GM06990 (cell line): Measurements from ENCODE around the gene IL17RA.

Experiments used
- DNase-seq: peaks from one replicate; pipeline ENCODE4 v3.0.0-alpha.2; 2011; ENCODE audit not compliant: insufficient read length; ENCODE audit errors: extremely low read depth
- H3K27me3 ChIP-seq: replicated peaks from 2 replicates; pipeline ENCODE4 v1.6.0; 2011; ENCODE audit warnings: low read length; ENCODE audit not compliant: control insufficient read depth, insufficient read depth
- H3K36me3 ChIP-seq: 2 replicates; pipeline ENCODE4 v1.5.1; 2011; ENCODE audit warnings: low read length; ENCODE audit not compliant: control insufficient read depth, insufficient read depth
- H3K4me3 ChIP-seq: replicated peaks from 2 replicates; pipeline ENCODE4 v1.5.1; 2011; ENCODE audit warnings: low read depth, mild to moderate bottlenecking, control low read depth, low read length
- TF ChIP-seq, protein P1 (sequence below): IDR thresholded peaks from 2 replicates; pipeline ENCODE4 v1.5.1; 2011; ENCODE audit warnings: low read length, control low read depth, mild to moderate bottlenecking, inconsistent platforms; ENCODE audit not compliant: insufficient read depth, poor library complexity, severe bottlenecking

Gene IL17RA

DNA sequence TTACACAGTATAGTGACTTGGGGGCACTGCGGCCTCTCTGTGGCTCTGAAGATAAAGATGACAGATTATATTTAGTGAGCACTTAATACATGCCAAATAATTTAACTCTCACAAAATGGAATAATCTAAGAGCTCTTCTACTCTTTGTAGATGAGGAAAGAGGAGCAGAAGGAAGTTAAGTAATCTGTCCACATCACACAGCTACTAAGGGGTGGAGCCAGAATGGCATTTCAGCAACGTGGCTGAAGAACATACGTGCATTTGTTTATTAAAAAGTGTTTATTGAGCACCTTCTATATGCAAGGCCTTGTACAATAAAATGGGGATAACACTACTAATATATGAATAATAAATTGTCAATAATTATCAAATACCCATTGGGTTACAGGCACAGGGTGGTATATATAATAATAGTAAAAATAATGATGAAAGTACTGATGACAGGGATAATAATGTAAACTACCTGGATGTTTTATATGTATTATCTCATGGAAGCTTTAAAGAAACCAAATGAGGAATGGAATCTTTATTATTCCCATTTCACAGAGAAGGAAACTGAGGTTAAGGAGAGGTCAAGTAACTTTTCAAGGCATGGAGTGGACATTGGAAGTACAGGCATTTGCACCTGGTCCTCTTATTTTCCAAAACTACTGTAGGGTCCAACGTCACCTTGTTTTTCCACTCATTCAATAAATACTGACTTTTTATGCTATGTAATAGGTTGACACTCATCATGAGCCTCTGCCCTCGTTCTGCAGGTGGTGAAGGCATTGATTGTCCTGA, 38.0 kb upstream of the IL17RA start:
- Histone ChIP-seq H3K36me3 (peaks cover 18% of the 10 kb centered on the region), H3K27me3 (no peaks in the 10 kb centered on the region), H3K4me3 (no peak overlapping the region)
- no peak for DNase-seq
- TF ChIP-seq, protein P1, sequence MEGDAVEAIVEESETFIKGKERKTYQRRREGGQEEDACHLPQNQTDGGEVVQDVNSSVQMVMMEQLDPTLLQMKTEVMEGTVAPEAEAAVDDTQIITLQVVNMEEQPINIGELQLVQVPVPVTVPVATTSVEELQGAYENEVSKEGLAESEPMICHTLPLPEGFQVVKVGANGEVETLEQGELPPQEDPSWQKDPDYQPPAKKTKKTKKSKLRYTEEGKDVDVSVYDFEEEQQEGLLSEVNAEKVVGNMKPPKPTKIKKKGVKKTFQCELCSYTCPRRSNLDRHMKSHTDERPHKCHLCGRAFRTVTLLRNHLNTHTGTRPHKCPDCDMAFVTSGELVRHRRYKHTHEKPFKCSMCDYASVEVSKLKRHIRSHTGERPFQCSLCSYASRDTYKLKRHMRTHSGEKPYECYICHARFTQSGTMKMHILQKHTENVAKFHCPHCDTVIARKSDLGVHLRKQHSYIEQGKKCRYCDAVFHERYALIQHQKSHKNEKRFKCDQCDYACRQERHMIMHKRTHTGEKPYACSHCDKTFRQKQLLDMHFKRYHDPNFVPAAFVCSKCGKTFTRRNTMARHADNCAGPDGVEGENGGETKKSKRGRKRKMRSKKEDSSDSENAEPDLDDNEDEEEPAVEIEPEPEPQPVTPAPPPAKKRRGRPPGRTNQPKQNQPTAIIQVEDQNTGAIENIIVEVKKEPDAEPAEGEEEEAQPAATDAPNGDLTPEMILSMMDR: no peak

DNA sequence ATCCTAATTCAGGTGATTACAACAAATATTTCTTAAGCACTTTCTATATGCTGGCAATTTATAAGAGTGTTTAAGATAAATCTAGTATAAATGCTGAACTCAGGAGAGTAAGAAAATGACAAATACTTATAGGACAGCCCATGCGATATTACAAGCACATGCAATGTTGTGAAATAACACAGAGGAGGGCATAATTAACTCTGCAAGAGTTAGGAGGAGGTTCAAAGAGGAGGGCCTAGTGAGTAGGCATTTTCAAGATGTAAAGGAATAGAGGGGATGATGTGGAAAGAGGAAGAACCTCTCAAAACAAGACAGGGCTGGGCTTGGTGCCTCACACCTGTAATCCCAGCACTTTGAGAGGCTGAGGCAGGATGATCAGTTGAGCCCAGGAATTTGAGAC, 37.1 kb upstream of the IL17RA start:
- H3K36me3 ChIP-seq: peaks cover 20% of the 10 kb centered on the region
- TF ChIP-seq, protein P1: no peak
- H3K27me3 ChIP-seq: no peaks in the 10 kb centered on the region
- DNase-seq: no peak
- no peak overlapping the region for H3K4me3 ChIP-seq

DNA sequence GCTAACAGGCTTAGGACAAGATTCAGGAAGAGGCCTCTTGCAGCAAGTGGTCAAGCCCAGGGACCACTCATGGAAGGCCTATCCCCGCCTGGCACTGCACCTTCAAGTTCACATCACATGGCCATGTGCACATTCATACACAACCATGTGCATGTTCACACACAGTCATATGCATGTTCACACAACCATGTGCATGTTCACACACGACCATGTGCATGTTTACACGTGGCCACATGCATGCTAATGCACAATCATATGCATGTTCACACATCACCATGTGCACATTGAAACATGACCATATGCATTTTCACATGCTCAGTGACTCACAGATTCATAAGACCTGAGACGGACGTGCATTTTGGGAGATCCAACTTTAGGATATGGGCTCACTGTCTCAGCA, 28.7 kb upstream of the IL17RA start:
- H3K27me3 ChIP-seq: no peaks in the 10 kb centered on the region
- H3K4me3 ChIP-seq: no peak overlapping the region
- peaks cover 14% of the 10 kb centered on the region for H3K36me3 ChIP-seq
- TF ChIP-seq, protein P1: no peak
- DNase-seq: no peak

DNA sequence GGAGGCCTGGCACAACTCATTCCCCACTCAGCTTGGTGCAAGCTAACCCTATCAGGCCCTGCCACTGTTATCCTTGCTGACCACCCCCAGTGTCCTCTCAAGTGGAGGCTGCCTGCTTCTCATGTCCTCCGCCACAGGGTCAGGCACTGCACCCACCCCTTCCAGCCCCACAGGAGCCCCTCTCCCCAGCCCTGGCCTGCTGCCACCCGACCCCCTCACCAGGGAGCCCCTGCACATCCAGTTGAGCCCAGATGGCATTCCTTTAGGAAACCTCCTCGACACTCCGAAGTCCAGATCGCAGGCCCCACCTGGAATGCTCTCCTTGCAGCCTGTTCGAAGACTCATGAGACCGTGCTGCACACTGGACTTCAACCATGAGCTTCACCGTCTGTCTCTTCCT, 28.0 kb upstream of the IL17RA start:
- no peak for DNase-seq
- H3K4me3 ChIP-seq: no peak overlapping the region
- peaks cover 14% of the 10 kb centered on the region for H3K36me3 ChIP-seq
- no peaks in the 10 kb centered on the region for H3K27me3 ChIP-seq
- TF ChIP-seq, protein P1: no peak

DNA sequence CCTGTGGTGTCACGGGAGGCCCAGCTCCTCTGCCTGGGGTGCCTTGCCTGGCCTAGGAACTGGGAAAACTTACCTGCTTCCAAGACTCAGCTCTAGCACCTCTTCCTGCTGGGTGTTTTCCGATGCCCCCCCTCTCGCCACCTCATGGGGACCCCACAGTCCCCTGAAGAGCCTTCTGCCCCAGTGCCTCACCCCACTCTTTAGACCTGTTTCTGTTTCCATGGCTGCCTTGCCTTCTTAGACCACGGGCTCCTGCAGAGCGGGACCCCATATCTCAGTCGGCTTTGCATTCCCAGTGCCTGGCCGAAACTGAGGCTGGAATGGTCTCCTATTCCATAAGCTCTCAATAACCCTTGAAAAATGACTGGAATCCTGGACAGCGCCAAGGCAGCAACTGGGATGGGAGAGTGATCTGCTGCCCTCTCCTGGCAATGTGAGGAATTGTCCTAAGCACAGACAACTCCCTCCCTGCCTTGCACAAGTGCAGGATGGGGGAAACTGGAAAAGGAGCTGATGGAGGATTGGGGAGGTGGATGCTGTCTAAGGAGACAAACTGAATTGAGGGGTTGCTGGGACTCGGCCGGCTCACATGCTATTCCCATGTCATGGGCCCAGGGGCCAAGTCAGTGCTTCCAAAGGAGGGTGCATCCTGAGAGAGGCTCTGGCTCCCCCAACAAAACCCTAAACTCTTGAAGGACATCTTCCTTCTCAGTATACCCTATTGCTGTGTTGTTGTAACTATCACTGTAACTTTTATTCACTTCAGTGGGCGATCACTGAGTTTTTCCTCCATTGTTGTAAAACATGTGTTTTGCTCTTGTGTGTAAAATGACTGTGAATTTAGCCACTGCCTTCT, 26.6 kb upstream of the IL17RA start:
- Histone ChIP-seq H3K4me3 (no peak overlapping the region), H3K27me3 (no peaks in the 10 kb centered on the region), H3K36me3 (peaks cover 12% of the 10 kb centered on the region)
- peak; percentile 34 for DNase-seq
- TF ChIP-seq, protein P1: peak; percentile 92
